Measurements from ENCODE around the gene GFRAL. TPM values are rescaled to one million over a fixed set of nuclear protein-coding genes. Genes with fewer than 3 reads are reported as not detected.

GFRAL gene
- total RNA-seq, 2 experiments from 2014 or later, result not detected

DNA sequence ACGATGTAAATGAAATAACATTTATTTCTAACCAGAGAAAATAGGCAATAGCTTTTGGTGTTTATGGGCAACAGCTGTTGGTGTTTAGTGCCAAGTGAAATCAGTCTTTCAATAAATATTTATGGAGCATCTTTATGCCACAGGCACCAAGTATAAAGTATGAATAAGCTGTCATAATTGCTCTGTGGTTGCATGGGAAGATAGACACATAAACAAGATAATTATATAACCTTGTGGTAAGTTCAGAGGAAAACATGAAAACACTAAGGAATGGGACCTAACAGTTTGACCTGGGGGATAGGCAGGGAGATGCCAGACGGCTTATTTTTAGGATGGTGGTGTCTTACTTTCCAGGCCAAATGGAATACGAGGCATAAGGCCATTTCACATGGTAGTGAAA, 110.9 kb downstream of the GFRAL start:
- no peak for DNase-seq (ENCODE audit: low spot score)
- H3K9me3 ChIP-seq (ENCODE audit: low read length), result no peaks in the 10 kb centered on the region
- ChIA-PET CTCF (ENCODE audit: unreplicated experiment) (no interaction called here), POLR2A (interaction anchor here (1.2 kb wide), 1 partner anchor 11 kb away, joined by 3 read pairs; no protein-coding TSS in a partner anchor)
- no peaks in the 10 kb centered on the region for H3K79me2 ChIP-seq (ENCODE audit: insufficient read depth, low read depth, low read length)
- H2AFZ ChIP-seq (ENCODE audit: low read length), result no peak overlapping the region
- no peaks in the 10 kb centered on the region for H4K20me1 ChIP-seq (ENCODE audit: insufficient read depth, low read length)
- no peaks in the 10 kb centered on the region for H3K36me3 ChIP-seq (ENCODE audit: insufficient read depth, low read length)
- no peaks in the 10 kb centered on the region for H3K4me1 ChIP-seq (ENCODE audit: insufficient read depth, low read length, poor library complexity, severe bottlenecking)
- no peak overlapping the region for H3K4me3 ChIP-seq (ENCODE audit: low read depth, low read length, poor library complexity, severe bottlenecking)
- BruUV-seq (replicated peaks), result no TSS peak
- H3K9me2 ChIP-seq (ENCODE audit: insufficient read depth, low read length), result no peaks in the 10 kb centered on the region
- H3K27ac ChIP-seq (ENCODE audit: low read depth, low read length, poor library complexity, severe bottlenecking), result no peak overlapping the region
- intact Hi-C loops (cut with micrococcal nuclease; ENCODE audit: unreplicated experiment), result no loop called here
- no peak overlapping the region for H3K4me2 ChIP-seq (ENCODE audit: low read length)
- no peak for TF ChIP-seq EZH2phosphoT487 (IDR thresholded peaks at IDR 0.05; ENCODE audit: borderline replicate concordance, low read depth, low read length)

DNA sequence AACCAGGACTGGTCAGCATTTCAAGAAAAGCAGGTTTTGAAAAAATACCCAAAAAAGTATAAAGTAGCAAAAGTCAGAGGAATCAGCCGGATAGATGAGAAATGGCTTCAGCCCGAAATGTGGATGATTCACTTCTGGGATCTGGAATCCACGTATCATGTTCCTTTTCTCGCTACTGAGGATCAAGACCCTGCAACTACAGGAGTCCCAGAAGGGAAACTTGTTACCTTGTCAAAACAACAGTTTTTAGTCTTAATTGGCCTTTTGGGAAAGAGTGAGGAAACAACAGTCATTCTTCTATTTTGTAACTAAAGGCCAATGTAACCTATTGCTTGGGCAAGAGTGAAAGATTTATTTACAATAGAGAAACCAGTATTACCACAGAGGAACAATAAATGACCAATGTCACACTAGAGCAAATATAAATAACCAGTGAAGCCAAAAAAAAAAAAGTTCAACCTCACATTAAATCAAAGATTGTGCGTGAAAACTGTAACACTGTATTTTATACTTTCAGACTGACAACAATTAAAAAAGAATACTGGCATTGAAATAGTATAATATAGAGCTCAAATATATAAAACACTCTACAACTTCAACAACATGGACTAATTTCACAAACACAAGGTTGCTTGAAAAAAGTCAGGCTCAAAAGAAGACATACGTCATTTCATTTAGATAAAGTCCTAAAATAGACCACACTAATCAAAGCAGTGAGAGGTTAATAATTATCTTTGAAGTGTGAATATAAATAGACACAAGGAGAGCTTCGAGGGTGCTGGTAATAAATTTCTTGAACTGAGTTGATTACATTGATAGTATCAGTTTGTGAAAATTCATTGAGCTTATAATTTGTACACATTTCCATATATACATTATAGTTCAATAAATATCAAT, 116.2 kb downstream of the GFRAL start:
- no TSS peak for BruUV-seq (replicated peaks)
- Histone ChIP-seq H3K9me2 (ENCODE audit: insufficient read depth, low read length) (no peaks in the 10 kb centered on the region), H3K36me3 (ENCODE audit: insufficient read depth, low read length) (no peaks in the 10 kb centered on the region), H3K4me2 (ENCODE audit: low read length) (no peak overlapping the region), H3K9me3 (ENCODE audit: low read length) (no peaks in the 10 kb centered on the region), H3K27ac (ENCODE audit: low read depth, low read length, poor library complexity, severe bottlenecking) (no peak overlapping the region), H2AFZ (ENCODE audit: low read length) (no peak overlapping the region), H4K20me1 (ENCODE audit: insufficient read depth, low read length) (no peaks in the 10 kb centered on the region; the same call in 1 of the 2 replicates), H3K4me3 (ENCODE audit: low read depth, low read length, poor library complexity, severe bottlenecking) (no peak overlapping the region), H3K4me1 (ENCODE audit: insufficient read depth, low read length, poor library complexity, severe bottlenecking) (no peaks in the 10 kb centered on the region), H3K79me2 (ENCODE audit: insufficient read depth, low read depth, low read length) (no peaks in the 10 kb centered on the region)
- intact Hi-C loops (cut with micrococcal nuclease; ENCODE audit: unreplicated experiment), result no loop called here
- no peak for DNase-seq (ENCODE audit: low spot score)
- TF ChIP-seq EZH2phosphoT487 (IDR thresholded peaks at IDR 0.05; ENCODE audit: borderline replicate concordance, low read depth, low read length) (no peak), CTCF (conservative IDR thresholded peaks at IDR 0.05; ENCODE audit: low read length) (no peak)
- ChIA-PET CTCF (ENCODE audit: unreplicated experiment) (no interaction called here), POLR2A (interaction anchor here (0.5 kb wide), 1 partner anchor 151 kb away, joined by 3 read pairs; no protein-coding TSS in a partner anchor)

DNA sequence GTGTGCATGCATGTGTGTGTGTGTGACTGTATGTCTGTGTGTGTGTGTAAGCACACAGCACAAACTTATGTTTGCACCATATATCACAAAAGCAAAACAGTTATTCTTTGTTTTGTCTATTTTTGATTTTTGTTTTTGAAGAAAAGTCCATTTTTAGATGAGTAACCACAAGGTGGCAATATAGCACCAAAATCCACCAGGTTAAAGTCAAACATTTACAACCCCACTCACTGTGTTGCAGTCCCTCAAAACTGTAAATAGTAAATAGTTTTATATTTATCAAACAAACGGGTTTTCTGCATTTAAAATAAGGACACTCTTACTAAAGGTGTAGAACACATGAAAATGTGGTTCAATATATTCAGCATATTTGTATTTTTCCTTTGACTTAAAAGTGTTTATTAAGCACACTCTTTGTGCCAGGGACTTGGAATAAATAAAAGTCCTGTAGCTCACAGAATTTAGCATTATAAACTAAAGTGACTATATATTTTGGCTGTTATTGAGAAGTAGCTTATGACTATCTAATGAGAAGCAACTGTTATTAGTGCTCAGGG, 118.5 kb downstream of the GFRAL start:
- Histone ChIP-seq H3K79me2 (ENCODE audit: insufficient read depth, low read depth, low read length) (no peaks in the 10 kb centered on the region), H3K4me1 (ENCODE audit: insufficient read depth, low read length, poor library complexity, severe bottlenecking) (no peaks in the 10 kb centered on the region), H3K36me3 (ENCODE audit: insufficient read depth, low read length) (no peaks in the 10 kb centered on the region), H3K9me3 (ENCODE audit: low read length) (no peaks in the 10 kb centered on the region), H3K9me2 (ENCODE audit: insufficient read depth, low read length) (no peaks in the 10 kb centered on the region), H2AFZ (ENCODE audit: low read length) (no peak overlapping the region), H3K4me3 (ENCODE audit: low read depth, low read length, poor library complexity, severe bottlenecking) (no peak overlapping the region), H3K27ac (ENCODE audit: low read depth, low read length, poor library complexity, severe bottlenecking) (no peak overlapping the region), H4K20me1 (ENCODE audit: insufficient read depth, low read length) (no peaks in the 10 kb centered on the region; the same call in 1 of the 2 replicates), H3K4me2 (ENCODE audit: low read length) (no peak overlapping the region)
- TF ChIP-seq EZH2phosphoT487 (IDR thresholded peaks at IDR 0.05; ENCODE audit: borderline replicate concordance, low read depth, low read length) (no peak), CTCF (conservative IDR thresholded peaks at IDR 0.05; ENCODE audit: low read length) (peak; percentile 83)
- POLR2A ChIA-PET, result interaction anchor here (1.0 kb wide), 1 partner anchor 22 kb away, joined by 4 read pairs; no protein-coding TSS in a partner anchor
- CTCF ChIA-PET (ENCODE audit: unreplicated experiment), result no interaction called here
- intact Hi-C loops (cut with micrococcal nuclease; ENCODE audit: unreplicated experiment), result no loop called here
- peak; percentile 19 for DNase-seq (ENCODE audit: low spot score)
- BruUV-seq (replicated peaks), result no TSS peak
